ENCODE measurements around the gene MRC1.
A peak's percentile ranks its signal among the peaks of the same experiment; 100 is the strongest.

The MRC1 gene

DNA sequence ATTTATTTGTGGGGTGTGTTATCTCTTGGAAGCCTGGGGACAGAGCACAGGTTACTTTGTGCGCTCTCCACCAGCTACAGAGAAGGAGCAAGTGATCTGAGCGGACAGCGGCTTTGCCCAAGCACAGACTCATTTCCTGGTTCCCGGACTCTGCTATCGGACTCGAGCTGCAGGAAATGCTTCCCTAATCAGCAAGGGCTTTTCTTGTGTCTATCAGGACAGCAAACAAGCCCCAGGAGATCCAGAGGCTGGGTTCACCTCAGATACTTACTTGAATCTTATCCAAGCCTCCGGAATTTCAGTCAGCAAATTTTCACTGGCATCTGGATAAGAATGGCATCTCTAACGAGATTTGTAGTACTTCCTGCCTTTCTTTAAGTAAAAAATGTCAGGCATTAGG is 27.8 kb downstream of the MRC1 start:
- no peak for DNase-seq (ENCODE audit: low read depth, low spot score)
- peak overlapping the region; percentile 42 for H3K27ac ChIP-seq

DNA sequence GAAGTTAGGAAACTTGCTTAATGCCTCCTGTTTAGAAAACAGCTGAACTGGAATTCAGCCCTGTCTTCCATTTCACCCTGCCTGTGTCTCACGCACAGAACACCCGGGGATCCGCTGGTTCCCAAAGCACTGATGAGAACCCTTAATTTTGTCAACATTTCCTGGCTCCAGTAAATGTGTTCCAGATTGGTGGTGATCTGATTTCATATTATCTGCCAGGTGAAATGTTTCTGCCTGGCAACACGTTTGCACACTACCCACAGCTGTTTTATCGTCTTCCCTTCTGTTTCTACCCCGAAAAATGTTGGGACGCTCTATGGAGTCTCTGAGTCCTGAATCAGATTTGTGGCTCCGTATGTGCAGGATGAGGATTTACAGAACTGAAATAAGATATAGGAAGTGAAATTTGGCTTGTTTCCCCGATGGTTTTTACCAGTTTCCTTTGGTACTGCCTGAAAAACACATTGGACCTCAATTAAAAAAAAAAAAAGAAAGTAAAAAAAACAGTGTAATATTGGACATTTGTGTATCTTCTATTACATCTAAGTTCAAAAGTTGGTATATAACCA is 29.0 kb downstream of the MRC1 start:
- H3K27ac ChIP-seq: no peak overlapping the region
- no peak for DNase-seq (ENCODE audit: low read depth, low spot score)

DNA sequence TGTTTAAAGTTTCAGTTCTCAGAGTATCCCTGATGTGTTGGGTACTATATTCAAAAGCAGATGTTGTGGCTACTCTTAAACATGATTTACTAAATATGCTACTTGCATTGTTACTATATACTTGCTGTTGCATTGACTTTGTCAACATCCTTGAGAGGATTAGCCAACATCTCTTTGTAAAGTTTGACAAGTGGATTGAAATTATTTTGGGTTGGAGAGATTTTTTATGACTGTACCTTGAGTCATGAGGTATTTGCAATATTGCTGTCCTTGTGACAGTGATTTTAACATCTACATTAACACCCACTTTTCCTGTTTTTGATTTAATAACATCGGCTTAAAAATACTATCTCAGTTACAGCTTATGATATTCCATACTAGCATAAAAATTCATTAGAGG is 31.9 kb downstream of the MRC1 start:
- no peak overlapping the region for H3K27ac ChIP-seq
- DNase-seq (ENCODE audit: low read depth, low spot score): no peak

DNA sequence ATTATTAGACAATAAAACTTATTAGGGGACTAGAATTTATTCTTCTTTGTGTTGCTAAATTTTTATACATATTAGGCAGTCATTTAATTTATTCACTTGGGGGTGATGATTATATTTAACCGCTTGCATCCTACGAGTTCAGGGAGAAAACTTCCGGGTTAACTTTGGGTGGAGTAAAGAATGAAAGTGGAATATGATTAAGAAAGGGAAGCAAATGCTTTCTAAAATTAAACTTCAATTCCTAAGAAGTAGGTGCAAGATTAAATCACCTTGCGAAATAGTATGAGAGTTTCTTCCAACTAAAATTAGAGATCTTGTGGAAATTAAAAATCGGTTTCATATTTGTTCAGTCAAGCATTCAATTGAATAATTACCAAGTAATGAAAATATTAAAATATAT is 33.5 kb downstream of the MRC1 start:
- H3K27ac ChIP-seq: no peak overlapping the region
- no peak for DNase-seq (ENCODE audit: low read depth, low spot score)

DNA sequence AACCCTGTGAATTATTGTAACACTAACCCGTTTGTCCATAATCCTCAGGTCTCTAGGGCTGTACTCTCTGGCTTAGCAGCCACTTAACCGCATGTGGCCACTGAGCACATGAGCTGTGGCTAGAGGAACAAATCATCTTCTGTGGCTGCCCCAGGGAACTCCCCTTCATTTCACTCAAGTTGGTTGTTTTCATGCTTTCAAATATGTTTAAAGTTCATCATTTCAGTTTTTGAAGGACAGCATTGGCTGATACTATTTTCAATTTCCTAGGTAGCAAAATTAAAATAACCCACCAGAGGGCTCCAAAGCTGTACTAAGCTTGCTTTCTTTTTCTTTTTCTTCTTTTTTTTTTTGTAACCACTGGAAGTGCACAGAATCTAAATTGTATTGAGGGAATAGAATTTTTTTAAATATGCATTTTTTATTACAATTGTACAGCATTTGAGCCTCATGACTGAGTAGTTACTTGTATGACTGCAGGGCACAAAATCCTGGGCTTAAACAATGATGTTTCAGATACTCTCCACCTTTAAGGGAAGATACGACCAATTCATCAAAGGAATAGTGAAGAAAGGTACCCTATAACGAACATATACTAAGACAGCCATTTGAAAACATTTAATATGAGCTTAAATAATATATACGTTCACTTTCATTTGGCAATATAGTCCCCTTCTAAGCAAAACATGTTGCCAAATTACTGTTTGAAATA is 38.6 kb downstream of the MRC1 start:
- H3K27ac ChIP-seq: no peak overlapping the region
- DNase-seq (ENCODE audit: low read depth, low spot score): no peak

DNA sequence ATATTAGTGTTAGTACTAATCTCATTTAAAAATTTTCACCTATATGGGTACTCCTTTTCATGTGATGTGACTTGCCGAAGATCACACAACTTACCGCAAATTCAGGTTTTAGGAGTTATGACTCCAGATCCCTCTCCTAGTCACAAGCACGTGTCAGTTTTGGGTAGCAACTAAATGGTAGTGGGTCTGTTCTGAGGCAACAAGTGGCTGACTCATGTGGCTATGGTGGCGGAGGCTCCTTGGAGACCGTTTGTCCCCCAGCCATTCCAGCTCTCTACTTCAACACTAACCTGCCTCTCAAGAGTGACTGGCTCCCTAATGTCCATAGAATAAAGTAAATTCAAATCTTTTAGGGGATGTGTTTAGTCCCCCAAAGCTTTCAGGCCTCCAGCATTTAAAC is 39.5 kb downstream of the MRC1 start:
- DNase-seq (ENCODE audit: low read depth, low spot score): no peak
- H3K27ac ChIP-seq: no peak overlapping the region

DNA sequence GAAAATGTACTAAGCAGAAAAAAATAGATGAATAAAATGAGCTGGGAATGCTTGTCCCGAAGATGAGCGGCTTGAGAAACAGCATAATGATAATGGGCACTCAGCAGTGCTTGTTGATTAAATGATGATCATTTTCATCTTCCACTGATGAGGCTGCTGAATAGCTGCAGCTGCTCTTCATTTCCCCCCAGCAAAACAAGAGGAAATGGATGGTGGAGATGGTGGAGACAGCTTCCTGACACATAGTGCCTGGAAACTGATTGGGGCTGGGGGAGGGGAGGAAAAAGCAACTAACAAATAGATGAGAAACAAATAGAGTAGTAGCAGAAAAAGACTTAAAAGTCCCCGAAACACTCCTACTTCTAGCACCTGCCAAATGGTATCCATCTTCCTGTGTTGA is 41.4 kb downstream of the MRC1 start:
- H3K27ac ChIP-seq: no peak overlapping the region
- DNase-seq (ENCODE audit: low read depth, low spot score): no peak

DNA sequence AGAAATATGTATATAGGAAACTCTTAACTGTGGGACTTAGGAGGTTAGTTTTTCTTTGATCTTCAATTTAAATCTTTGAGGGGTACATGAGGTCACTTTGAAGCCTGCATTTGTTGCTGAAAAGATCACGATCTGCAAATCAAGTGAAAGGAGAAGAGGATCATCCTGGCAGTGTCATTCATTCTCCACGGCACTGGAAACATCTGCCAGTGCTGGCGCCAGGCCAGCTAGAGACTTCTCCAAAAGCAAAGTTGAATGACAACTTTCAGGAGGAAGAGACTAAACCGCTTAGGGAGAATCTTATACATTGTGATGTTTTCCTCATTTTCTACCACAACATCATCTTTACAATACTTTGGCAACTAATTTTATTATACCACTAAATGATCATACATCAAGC is 42.5 kb downstream of the MRC1 start:
- DNase-seq (ENCODE audit: low read depth, low spot score): no peak
- H3K27ac ChIP-seq: no peak overlapping the region

DNA sequence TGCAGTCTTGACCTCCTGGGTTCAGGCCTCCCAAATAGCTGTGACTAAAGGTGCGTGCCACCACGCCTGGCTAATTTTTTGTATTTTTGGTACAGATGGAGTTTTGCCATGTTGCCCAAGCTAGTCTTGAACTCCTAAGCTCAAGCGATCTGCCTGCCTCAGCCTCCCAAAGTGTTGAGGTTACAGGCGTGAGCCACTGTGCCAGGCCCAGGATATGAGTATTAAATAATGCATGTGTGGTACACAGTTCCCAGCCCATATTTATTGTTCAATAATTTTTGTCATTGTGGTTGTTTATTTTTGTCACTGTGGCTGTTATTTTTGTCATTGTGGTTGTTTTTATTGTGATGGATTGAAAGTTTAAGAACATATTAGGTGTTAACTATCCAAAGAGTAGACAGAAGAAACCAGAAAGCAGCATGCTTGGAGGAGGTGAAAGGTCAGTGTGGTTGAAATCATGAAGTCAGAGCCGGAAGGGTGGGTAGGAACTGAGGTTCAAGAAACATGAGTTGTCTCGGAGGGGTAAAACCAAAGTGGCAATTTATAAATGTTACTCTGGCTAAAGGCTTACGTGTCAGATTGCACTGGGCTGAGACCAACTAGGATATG is 45.0 kb downstream of the MRC1 start:
- H3K27ac ChIP-seq: no peak overlapping the region
- DNase-seq (ENCODE audit: low read depth, low spot score): no peak

DNA sequence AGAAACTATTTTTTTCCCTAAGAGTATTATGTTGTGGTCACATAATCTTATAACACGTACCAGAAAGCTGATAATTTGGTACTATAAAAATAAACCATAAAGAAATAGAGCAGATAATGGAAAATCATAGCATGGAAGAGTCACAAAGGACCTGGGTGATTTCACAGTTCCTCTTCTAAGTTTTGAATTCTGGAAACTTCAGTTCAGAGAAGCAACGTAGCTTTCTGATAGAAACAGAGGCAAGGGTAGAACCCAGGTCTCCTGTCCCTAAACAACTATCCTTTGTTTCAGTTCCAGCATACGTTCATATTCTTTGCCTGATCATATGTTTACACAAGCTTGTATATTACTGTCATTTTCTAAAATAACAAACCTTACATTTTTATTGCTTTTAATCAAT is 47.9 kb downstream of the MRC1 start:
- DNase-seq (ENCODE audit: low read depth, low spot score): no peak
- H3K27ac ChIP-seq: no peak overlapping the region

DNA sequence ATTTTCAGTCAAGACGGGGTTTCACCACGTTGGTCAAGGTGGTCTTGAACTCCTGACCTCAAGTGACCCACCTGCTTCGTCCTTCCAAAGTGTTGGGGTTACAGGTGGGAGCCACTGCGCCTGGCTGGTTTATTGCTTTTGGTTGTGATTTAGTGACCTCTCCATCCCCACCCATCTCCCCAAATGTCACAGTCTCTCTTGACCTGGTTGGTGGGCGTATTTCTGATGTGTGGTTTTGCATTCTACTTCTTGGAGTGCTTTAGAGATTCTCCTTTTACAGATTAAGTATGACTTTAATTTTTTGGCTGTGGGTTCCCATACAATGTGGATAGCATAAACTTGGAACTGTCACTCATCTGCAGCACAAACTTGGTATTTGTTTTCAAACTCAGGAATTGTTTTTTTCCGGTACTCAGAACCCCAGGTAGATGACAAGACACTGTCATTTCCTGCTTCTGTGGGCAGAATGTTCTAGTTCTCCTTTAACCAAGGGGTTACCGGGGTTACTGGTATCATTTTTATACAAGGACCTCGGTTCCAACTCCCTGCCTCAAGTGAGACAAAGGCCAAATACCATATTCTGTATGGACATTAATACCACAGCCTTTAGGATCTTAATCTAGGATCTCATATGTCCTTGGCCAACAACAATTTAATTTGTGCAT is 50.5 kb downstream of the MRC1 start:
- no peak for DNase-seq (ENCODE audit: low read depth, low spot score)
- no peak overlapping the region for H3K27ac ChIP-seq

DNA sequence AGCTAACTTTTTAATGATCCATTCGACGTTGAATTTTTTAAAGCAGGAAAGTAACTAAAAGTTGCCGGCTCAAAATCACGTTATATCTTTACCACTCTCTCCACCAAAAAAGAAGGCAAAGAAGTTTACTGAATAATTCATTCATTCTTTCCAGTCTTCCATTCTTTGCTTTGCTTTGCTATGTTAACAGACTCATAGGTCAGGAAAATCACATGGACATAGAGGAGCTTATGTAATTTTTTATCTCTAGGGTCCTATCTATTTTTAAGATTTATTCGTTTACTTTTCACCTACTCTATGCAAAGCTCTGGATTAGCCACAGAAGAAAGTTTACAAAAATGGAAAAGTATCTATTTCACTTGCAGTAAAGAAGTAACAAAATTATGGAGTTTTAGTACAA is 52.6 kb downstream of the MRC1 start:
- no peak for DNase-seq (ENCODE audit: low read depth, low spot score)
- no peak overlapping the region for H3K27ac ChIP-seq

DNA sequence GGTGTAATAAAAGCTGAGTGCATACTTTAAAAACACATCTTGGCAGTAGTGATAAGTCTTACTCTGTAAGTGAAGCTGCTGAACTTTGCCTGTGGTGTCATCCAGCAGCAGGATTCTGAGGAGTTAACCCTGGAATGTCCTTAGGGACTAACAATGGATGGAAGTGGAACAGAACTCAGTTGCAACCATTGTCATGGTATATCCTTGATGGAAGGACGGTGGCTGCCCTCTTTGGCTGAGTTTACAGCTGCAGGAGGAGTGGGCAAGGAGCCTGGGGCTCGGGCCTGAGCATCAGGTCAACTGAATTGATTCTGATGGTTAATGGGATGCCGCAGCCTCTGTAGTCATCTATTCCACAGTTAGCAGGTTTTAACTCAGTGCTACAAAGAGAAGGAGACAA is 56.2 kb downstream of the MRC1 start:
- no peak overlapping the region for H3K27ac ChIP-seq
- no peak for DNase-seq (ENCODE audit: low read depth, low spot score)

DNA sequence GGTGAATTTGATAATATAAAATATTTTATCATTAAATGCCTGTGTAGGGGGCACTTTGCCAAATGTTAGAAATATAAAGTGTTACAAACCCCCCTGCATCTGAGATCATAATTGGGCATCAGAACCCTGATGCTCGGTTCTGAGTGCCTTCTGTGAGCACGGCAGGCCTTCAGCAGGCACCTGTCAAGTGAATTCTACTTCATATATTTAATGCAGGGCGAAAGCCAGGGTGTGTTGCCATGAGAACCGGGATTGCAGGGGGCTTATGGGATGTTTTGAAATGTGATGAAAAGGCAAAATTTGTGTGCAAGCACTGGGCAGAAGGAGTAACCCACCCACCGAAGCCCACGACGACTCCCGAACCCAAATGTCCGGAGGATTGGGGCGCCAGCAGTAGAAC is 57.2 kb downstream of the MRC1 start:
- H3K27ac ChIP-seq: no peak overlapping the region
- no peak for DNase-seq (ENCODE audit: low read depth, low spot score)

DNA sequence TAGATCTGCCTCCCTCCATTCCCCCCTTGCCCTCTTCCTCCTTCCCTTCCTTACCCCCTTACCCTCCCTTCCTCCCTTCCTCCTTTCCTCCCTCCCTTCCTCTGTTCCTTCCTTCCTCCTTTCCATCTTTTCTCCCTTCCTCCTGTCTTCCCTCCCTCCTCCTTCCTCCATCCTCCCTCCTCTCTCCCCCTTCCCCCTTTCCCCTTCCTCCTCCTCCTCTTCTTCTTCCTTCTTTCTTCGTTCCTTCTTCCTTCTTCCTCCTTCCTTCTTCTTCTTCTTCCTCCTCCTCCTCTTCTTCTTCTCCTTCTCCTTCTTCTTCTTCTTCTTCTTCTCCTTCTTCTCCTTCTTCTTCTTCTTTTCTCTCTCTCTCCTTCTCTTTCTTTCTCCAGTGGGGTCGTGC is 57.9 kb downstream of the MRC1 start:
- H3K27ac ChIP-seq: no peak overlapping the region
- DNase-seq (ENCODE audit: low read depth, low spot score): no peak

DNA sequence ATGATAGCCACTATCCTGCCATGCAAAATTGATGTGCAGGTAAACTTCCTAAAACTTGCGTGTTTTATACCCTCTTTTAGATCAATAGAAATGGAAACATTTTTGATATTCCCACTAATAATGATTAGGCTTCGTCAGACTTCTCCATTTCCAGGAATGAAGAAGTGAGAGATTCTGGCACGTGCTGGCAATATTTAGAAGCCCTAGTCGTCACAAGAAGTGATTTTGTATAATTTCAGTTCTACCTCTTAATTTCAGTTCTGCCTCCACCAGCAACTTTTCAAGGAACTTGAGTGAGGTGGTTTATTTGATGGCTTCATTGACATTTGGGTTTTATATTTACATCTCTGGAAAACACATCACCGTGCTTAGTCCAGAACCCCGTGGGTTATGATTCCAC is 61.9 kb downstream of the MRC1 start:
- DNase-seq (ENCODE audit: low read depth, low spot score): no peak
- no peak overlapping the region for H3K27ac ChIP-seq

DNA sequence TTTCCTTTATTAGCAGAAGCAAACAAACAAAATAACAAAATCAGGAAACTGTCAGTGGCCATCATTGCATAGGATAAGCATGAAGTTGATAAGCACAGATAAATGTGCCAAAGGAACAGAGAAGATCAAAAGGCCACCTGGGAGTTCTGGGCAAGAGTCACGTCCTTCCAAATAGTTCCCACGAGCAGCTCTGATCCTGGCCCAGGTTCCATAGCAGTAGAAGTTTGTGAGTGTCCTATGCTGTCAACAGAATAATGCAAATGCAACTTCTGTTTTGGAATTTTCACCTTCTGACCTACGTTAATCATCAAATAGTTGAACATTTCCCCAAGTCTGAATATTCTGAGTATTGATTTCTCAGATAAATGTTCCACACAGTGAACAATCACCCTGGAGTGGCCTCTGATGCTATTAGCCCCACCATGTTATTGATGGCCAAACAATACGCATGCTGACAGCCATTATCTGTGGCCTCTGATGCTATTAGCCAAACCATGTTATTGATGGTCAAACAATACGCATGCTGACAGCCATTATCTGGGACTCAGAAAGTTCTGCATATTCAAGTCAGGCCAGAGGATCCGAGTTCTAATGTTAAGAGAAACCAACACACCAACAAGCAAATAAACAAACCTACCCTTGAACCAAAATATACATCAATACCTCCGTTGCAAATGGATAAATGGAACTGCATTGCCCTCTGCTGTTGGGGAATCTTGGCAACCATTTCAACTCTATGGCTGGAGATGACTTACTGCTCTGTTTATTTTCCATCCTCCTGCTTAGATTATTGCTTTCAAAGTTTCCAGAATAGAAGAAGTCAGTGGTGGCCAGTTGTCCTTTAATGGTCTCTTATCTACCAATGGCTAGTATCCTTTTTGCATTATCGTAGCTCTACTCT is 63.3 kb downstream of the MRC1 start:
- no peak overlapping the region for H3K27ac ChIP-seq
- no peak for DNase-seq (ENCODE audit: low read depth, low spot score)

DNA sequence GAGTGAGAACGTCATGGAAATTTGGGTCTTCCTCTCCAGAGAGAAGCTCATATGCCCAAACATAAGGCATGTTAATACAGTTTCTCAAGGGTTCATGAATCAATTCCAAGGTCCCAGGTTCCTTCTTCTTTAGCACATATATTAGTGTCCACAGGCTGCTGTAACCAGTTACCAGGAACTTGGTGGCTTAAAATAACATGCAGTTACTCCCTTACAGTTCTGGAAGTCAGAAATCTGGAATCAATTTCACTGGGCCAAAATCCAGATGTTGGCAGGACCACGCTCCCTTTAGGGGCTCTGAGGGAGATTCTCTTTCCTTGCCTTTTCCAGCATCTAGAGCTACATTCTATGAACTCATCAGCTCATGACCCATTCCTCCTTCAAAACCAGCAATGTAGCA is 64.8 kb downstream of the MRC1 start:
- no peak overlapping the region for H3K27ac ChIP-seq
- no peak for DNase-seq (ENCODE audit: low read depth, low spot score)

DNA sequence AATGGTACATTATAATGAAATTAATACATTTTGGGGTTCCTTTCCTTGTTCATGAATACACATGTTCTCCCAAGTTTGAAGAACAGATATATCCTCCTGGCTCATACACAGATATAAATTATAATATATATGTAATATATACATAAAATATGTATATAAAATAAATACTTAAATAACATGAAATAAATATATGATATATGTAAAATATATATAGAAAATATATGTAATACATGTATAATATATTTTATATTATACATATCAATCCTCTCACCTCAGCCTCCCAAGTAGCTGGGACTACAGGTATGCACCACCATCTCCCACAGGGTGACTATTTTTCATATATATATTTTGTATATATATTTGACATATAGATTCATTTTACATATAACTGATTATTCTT is 68.0 kb downstream of the MRC1 start:
- no peak for DNase-seq (ENCODE audit: low read depth, low spot score)
- no peak overlapping the region for H3K27ac ChIP-seq

DNA sequence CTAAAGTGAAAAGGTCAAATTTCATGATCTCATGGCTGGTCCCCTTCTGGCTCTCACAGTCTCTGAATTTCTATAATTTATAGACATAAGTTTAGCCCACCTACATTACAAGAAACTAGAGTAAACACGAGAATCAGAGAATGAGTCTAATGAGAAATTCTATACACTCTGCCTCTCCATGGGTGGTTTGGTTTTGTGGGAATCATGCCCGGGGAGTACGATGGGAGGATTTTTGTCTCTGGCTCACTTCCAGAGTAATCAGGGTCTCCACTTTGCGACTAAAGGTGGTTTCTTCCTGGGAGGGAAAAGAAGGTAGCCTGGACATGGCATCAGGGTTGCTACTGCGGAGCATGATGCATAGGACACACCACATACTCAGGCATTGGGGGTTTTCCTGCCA is 69.7 kb downstream of the MRC1 start:
- DNase-seq (ENCODE audit: low read depth, low spot score): no peak
- no peak overlapping the region for H3K27ac ChIP-seq

DNA sequence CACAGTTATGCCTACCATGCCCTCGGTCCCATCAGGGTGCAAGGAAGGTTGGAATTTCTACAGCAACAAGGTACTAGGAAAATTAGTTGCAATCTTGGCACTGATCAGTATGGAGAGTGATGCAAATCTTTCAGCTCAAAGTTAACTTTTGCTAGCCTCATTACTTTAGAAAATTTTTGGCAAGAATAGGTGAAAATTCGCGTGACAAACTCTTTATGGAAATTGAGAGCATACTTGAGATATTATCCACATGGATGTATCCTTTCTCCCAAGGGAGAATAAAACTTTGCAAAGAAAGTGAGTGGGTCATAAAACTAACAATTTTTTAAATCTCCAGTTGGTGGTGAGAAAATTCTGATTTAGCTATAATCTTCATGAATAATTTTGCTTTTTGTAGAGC is 71.5 kb downstream of the MRC1 start:
- no peak for DNase-seq (ENCODE audit: low read depth, low spot score)

More for the DNA sequence above, 71.5 kb downstream of the MRC1 start:
- no peak overlapping the region for H3K27ac ChIP-seq
